HG02938 (cell line): Measurements from ENCODE around the gene ELF1.
"Not testable (repeated sequence)": the region's sequence is repeated elsewhere in the genome, so short reads cannot be mapped to it uniquely, and the experiment has no call there.

ENCODE experiments used
- ATAC-seq: cut with Tn5 transposase; IDR thresholded peaks from one replicate; pipeline ENCODE4 v1.9.1; 2021; ENCODE audit warnings: mild to moderate bottlenecking, moderate library complexity; ENCODE audit not compliant: unreplicated experiment

ELF1 gene

DNA sequence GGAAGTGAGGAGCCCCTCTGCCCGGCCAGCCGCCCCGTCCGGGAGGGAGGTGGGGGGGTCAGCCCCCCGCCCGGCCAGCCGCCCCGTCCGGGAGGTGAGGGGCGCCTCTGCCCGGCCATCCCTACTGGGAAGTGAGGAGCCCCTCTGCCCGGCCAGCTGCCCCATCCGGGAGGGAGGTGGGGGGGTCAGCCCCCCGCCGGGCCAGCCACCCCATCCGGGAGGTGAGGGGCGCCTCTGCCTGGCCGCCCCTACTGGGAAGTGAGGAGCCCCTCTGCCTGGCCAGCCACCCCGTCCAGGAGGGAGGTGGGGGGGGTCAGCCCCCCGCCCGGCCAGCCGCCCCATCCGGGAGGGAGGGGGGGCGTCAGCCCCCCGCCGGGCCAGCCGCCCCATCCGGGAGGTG is 118.5 kb downstream of the ELF1 start:
- ATAC-seq = not testable (repeated sequence)

DNA sequence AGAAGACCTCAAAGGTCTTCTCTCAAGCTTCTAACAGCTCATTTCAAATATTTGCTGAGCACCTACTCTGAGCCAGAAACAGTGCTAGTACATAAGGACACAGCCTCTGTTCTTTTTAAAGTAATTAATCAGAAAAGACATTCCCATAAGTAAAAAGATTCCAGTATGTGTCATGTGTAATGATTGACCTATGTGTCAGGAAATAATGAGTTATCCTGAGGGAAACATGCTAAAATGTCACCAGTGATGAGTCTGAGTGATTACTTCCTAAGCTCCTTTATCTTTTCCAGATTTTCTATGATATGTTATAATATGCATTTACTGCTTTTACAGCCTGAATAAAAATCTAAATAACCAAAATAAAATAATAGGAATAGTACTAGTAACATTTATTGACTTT is 122.1 kb downstream of the ELF1 start:
- ATAC-seq = no peak

DNA sequence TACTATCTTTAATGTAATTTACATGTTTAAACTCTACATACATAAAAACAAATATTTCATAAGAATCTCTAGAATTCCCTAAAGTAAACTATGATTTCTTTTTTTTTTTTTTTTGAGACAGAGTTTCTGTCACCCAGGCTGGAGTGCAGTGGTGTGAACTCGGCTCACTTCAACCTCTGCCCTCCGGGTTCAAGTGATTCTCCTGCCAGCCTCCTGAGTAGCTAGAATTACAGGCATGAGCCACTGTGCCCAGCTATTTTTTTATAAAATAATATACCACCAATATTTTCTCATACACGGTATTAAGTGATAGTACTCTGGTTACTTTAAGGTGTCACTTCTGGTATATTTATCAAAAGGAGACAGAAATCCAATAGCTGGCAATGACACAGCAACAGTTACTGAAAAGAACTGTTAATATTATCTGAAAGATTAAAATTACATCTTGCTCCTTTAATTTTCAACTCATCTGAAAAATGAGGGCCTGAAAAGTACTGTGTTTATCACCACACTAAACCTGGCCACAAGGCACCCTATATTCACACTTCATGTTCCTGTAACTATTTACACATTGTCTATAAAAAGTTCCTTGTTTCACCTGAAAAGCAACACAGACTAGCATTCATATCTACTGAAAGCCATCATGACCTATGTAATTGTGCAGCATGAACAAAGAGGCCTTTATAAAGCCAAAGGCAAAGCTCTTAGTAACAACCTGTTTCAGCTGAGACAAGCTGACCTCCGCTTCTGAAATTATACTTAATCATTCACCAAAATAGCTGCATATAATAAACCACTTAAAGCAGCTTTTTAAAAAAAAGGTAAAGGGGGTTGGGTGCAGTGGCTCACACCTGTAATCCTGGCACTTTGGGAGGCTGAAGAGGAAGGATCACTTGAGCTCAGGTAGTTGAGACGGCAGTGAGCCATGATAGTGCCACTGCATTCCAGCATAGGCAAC is 123.6 kb downstream of the ELF1 start:
- ATAC-seq = no peak

- not testable (repeated sequence) for ATAC-seq
Observed at GRCh38 chr13:40893573-40893972, 125.5 kb downstream of the ELF1 start.

- no peak for ATAC-seq
Observed at GRCh38 chr13:40886017-40886416, 133.1 kb downstream of the ELF1 start.

DNA sequence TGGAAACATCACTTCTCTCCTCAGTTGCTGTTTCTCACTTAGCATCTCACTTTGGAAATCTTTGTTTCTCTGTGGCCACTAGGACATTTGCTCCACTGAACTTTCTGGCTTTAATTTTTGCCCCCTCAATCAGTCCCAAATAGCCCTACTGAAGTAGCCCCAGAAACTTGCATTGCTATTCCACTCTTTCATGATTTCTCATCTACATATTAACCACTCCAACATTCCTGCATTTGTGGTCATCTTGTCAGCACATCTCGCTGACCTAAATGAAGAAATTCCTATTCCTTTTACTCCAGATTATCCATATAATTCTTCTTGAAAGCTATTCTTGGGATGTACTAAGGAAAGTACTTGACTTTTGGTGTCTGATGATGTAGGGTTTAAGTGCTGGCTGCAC is 134.9 kb downstream of the ELF1 start:
- ATAC-seq = not testable (repeated sequence)
